OCI-M1 (cell line): ENCODE results near the gene CWC27.
"Not testable (repeated sequence)": the region's sequence is repeated elsewhere in the genome, so short reads cannot be mapped to it uniquely, and the experiment has no call there.

Experiments
- DNase-seq: peaks from one replicate; lab custom pipeline; 2025; lab: John Stamatoyannopoulos, UW

CWC27 gene

DNA sequence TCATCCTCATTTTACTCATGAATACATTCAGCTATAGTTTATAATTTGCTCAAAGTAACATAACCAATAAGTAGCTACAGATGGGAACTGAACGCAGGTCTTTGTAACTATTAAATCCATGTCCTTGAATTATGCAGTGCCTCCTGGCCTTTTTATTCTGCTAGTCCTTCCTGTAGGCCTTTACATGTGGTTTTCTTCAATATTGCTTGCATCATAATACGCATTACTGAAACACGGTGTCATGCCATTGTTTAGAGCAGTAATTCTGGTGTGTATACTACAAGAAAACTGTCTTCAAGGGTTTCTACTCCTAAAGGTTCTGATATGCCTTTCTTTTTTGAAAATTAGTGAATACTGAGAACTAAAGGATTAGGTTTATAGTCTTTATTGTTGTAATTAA, 20.7 kb downstream of the CWC27 start:
- no peak for DNase-seq

DNA sequence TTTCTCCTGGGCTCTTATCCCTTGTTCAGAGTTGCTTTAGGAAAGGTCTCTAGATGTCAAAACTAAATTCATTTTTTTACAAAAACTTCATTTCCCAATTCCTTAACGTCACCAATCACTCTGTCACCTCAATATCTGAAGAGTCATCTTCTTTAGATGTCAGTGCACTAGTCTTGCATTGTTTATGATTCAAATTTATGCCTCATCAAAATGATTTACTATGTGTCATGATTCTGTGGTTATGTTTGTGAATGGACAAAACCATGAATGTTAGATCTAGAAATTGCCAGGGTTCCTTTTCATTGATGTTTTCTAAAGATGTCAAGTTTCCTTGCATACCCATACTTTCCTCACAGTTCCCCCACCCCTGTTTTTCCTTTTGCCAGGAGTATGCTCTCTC, 21.5 kb downstream of the CWC27 start:
- no peak for DNase-seq

DNA sequence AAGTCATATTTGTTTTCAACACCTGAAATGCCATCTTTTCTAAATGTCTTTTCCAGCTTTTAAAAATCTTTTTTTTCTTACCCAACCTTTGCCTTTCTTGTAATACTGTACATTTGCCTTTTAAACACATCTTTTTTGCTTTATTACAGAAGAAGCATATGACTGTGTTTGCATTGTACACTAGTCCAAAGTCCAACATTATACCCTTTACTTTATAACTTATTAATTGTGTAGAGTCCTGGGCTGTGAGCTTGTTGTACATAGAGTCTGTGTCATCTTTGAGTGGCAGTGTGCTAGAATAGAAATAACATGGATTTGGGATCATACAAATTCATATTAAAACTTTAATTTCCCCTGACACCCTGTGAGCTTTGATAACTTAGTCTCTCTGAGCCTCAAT, 23.7 kb downstream of the CWC27 start:
- DNase-seq, result no peak

DNA sequence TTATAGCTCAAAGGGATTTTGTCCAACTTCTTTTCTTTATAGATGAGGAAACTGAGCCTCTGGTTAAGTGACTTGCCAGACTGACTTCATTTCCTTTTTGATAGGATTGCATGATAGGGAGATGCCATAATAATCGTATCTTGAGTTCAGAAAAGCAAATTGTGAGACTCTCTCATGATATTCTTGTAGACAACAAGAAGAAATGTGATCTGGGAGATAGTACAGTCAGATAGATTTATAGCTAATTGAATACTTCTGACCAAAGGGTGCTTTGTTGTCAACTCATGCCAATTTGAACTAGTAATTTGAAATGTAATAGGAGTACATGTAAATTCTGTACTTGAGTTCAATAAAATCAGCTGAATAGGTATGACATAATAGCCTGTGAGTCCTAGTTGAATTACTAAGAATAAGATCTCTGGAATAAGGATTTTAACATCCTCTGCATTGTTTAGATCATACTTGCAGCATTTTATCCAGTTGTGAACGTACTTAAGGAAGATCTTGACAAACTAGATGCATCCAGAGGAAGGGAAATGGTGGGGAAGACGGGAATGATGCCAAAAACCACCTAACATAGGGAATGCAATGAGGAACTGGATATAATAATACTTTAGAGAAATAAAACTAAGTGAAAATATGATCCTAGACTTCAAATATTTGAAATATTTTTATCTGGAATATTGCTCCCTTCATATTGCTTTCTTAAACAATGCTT, 25.5 kb downstream of the CWC27 start:
- DNase-seq, result no peak

DNA sequence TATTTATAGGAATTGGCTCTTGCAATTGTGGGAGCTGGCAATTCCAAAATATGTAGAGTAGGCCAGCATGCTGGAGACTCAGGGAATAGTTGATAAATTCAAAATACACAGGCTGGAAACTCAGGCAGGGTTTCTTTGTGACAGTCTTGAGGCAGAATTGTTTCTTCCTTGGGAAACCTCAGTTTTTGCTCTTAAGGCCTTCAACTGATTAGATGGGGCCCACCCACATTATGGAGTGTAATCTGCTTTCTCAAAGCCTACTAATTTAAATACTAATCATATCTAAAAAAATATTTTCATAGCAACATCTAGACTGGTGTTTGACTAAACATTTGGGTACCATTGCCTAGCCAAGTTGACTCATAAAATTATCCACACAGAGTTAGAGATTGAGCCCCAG, 27.6 kb downstream of the CWC27 start:
- DNase-seq, result no peak

GRCh38 chr5:64800926-64801325, 32.2 kb downstream of the CWC27 start:
- DNase-seq, result no peak

- DNase-seq, result no peak
Measured at GRCh38 chr5:64806537-64806936, 37.8 kb downstream of the CWC27 start.

DNA sequence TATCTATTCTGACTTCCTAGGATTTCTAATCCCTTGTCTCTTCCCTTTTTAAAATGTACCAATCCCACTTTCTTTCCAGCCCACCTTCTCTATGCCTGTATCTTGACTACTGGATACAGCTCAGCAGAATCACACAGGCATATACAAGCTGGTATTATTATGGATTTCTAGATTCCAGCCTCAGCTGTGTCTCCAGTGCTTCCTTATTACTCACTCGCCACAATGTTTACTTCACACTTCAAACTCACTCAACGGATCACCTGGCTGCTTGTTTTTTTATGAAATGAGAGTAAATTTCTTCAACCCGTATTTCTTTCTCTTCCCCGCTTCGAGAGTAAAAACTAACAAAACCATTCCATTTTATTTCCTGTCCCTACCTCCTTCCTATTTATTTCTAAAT, 38.8 kb downstream of the CWC27 start:
- no peak for DNase-seq

DNA sequence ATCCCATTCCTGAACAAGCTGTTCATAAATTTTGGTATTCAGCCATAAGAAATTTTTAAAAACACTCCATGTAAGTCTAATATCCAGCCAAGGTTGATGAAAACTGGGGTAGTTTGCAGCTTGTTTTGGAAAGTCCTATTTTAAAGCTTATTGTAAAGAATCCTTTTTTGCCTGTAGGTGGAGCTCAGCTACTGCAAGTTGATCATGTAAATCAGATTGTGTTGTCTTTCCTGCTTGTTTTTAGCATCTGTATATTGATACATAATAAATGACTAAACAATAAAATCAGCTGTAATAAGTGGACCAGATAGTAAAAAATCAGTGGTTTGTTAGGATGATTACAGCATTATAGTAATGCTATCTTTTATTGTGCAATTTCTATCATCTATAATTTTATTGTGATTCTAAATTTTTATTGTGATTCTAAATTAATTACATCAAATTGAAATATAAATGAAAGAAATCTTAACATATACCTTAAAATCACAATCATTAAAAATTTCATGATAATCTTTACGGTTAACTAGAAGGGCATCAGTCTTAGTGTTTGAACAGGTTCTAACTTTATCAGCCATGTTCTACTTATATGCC, 42.4 kb downstream of the CWC27 start:
- DNase-seq, result peak; percentile 65

- DNase-seq, result no peak
Measured at GRCh38 chr5:64814073-64814472, 45.3 kb downstream of the CWC27 start.

- DNase-seq, result no peak
Measured at GRCh38 chr5:64818245-64818644, 49.5 kb downstream of the CWC27 start.

GRCh38 chr5:64819345-64819744, 50.6 kb downstream of the CWC27 start:
- DNase-seq, result not testable (repeated sequence)

GRCh38 chr5:64822320-64822719, 53.6 kb downstream of the CWC27 start:
- DNase-seq, result no peak

DNA sequence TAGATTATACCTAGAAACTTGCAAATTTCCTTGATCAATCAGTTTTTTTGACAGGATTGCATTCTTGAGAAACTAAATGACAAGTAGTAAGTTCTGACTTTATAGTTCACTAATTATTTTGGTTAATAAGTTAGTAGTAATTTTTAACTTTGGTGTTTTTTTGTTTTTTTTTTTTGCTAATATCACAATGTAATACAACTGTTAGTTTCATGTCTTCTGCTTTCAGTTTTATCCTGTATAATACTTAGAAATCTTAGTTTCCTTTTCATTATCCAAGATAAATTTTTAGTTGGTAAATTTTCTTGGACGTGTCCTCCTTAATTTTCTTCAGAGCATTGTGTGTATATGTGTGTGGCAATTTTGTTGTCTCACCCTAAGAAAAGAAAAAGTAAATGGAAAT, 57.8 kb downstream of the CWC27 start:
- DNase-seq, result no peak

GRCh38 chr5:64827703-64828102, 59.0 kb downstream of the CWC27 start:
- DNase-seq, result peak; percentile 48

GRCh38 chr5:64830650-64831049, 61.9 kb downstream of the CWC27 start:
- not testable (repeated sequence) for DNase-seq

DNA sequence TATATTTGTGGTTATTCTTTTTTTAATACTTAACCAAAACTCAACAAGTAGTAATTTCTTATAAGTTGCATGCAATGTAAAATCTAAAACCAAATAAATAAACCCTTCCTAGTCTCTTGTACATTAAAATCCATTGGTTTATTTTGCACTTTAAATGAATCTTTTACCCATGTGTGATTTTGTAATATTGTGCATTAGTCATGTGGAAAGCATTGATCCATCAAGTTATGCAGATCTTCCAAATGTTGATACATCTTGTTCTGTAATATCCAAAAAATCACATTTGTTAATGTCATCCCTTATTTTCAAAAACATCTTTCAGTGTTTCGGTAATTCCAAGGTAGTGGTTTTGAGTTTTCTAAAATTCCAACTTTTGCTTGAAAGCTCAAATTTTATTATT, 63.3 kb downstream of the CWC27 start:
- no peak for DNase-seq

DNA sequence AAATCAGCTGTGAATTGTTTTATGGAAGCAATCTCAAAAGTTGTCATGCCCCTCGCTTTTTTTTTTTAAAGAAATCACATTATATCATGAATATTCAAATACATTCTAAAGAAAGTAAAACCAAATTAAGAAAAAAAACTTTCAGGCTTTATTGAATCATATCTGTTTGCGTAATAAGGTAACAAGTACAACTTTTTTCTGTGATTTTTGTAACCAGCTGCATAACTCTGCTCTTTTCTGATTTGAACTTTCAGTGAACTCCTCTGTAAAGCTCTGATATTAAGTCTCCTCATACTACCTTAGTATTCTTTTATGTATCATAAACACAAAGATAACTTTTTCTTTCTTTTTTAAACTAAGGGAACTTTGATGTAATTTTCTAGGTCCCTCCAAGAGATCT, 65.3 kb downstream of the CWC27 start:
- DNase-seq, result no peak

DNA sequence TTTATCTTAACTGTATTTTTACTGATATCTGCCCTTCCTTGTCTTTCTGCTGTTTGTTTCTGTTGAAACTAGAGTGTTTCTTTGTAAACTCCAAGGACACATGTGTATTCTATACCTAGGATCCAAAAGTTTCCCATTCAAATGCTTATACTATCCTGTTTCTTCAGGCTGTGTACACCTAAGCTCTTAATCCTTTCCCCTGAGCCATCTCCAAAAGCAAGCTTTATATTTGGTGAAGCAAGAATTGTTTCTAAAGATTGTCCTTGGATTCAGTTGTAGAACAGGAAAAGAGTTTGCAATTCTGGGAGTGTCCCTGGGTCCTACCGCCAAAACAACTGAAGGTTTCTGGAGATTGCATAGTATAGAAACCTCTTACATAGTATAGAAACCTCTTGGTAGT, 65.9 kb downstream of the CWC27 start:
- DNase-seq, result no peak

DNA sequence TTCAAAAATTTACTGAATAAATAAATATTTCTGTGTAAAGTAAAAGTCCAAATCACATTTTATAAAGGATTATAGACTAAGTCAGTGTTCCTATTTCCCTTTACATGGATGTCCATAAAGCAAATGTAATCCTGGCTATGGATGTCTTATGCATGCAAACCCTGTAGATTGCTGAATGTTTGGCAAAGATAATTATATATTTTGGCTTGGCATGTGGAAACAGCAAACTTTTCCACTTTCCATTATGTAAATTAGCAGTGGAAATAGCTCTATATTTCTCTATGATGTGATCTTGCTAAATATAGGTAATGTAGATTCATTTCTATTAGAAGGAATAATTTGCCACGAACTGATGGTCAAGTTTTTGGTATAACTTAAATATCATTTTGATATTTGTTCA, 66.5 kb downstream of the CWC27 start:
- DNase-seq, result no peak

GRCh38 chr5:64836190-64836755, 67.5 kb downstream of the CWC27 start:
- peak; percentile 31 for DNase-seq

- no peak for DNase-seq
Measured at GRCh38 chr5:64836786-64837185, 68.1 kb downstream of the CWC27 start.

- no peak for DNase-seq
Measured at GRCh38 chr5:64838376-64838775, 69.6 kb downstream of the CWC27 start.

DNA sequence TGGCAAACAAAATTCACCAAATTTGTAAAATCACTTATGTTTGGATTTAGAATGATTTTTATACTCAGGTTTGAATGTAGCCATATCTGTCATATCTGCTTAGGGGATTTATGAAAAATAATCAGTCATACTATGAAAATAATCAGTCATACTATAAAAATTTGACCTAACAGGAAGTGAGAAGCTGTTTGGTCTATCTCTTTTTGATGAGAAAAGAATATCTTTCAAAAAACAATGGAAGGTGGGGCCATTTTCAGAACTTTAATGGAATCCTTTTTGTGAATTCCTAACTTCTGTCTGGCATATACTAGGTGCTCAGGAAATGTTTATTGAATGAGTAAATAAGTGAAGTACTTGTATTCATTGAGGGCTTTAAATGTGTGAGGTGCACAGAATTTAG, 70.1 kb downstream of the CWC27 start:
- DNase-seq, result no peak
